Measurements from ENCODE around the gene GUCY1A2.

Gene GUCY1A2

DNA sequence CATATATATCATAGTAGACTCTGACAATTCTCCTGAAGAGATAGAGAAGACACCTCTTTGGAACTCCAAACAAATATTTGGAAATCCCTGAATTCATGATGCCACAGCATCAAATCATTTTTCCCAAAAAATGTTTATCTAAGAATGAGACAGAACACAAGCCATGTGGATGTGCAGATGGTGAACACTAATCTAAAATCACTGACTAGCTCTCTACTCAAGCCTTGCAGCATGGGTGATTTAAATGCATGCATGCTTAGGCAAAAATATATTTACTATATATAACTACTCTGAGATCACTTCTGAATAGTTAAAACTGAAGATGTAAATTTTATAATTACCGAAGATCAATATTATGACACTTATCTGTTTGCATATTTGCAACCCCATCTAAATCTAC is 289.9 kb downstream of the GUCY1A2 start:
- no peak for DNase-seq

DNA sequence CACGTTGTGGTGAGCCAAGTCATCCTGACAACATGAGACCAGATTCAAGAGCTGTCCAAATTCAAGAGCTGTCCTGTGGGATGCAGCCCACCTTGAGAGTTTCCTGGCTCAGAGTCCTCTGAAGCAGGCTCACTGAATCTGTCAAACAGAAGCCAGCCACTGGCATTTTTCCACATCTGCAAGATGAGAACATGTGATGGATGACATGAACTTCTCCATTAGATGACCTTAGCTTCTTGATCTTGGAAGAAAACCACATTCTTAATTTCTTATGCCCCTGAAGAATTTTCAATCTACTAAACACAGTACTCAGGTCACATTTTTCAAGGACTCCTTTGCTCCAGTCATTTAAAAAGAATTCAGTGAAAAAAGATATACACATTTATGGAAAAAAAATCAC is 291.0 kb downstream of the GUCY1A2 start:
- no peak for DNase-seq

DNA sequence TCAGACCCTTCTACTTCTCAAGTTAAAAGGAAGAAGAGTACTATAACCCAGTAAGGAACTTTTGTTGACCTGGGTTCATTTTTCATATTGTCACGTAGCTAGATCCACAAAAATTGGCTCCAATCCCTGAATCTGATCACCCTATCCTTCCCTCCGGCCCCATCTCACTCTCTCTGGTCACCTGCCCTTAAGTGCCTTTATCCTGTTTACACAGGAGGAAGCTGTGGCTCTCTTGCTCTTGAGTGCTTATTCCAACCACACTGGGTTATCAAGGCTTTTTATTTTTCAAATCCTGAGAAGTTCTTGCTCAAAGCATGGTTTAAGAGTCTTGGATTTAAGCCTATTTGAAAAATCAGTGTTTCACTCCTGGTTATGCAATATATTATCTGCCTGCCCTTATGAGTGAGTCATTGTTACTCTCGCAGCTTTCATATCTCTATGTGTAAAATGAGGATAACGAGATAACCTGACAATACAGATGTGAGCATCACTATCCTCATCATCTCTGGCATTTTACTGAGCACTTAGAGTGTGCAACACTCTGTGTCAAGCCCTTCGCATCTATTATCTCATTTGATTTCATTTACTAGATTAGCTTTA is 293.9 kb downstream of the GUCY1A2 start:
- DNase-seq = peak; percentile 58 to 82 (median 66)

DNA sequence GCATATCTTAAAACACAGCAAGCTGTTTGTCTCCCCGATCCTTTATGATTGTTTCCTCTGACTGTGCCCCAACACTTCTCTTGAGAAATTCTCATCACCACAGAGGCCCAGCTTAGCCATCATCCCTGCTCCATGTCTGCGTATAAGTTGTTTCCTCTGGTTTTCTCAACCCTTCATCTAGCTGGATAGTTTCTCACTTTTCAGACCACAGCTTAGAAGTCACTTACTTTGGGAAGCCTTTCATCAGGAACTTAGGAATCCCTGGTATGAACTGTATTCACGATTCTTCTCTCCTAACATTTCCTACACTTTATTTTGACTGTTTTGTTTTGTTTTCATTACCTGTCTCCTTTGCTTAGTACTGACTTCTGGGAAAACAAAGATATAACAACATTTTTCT is 295.2 kb downstream of the GUCY1A2 start:
- DNase-seq = no peak

DNA sequence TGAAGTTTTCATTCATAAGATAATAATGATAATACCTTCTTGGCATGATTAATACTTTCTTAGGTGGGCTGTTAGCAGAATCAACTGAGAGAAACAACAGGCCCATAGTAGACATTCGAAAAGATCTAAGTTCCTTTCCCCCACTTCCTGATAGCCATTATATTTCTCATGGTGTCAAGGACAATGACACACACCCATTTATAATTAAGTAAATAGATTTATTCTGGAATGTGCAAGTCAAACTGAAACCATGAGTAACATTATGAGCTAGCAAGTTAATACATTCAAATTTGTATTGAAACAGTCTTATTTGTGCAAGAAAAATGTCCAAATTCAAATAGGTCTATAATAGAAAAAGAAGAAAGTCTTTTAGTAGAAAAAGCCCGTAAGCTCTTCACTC is 301.1 kb downstream of the GUCY1A2 start:
- no peak for DNase-seq

DNA sequence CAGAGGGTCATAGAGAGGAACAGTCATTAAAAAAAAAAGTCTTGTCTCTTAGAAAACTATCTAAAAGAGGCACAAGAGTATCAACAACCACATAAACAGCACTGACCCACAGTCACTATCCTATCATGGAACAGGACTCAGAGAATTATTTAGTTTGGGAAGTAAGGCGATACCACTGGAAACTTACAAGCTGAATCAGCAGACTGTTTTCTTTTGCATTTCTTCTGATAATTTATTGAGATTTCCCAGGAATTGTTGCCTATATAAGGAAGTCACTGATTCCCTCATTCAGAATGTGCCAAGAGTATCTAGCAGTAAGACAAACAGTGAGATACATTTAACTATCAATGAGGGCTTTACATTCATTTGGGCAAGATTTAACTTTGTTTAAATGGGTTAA is 304.1 kb downstream of the GUCY1A2 start:
- no peak for DNase-seq

DNA sequence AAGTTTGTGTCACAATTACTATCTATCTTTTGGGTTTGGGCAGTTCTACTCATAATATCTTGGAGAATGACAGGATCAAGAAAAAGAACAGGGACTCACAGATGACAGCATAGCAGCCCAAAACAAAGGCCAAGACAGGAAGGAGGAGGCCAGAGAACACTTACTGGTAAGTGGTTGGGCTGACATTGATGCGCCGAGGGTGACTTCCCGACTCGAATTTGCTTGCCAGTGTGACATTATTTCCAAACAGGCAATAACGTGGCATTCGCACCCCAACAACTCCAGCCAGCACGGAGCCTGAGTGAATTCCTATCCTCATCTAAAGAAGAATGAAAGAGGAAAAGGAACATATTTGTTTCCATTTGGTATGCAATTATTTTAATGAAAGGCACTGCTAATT is 309.9 kb downstream of the GUCY1A2 start:
- no peak for DNase-seq

DNA sequence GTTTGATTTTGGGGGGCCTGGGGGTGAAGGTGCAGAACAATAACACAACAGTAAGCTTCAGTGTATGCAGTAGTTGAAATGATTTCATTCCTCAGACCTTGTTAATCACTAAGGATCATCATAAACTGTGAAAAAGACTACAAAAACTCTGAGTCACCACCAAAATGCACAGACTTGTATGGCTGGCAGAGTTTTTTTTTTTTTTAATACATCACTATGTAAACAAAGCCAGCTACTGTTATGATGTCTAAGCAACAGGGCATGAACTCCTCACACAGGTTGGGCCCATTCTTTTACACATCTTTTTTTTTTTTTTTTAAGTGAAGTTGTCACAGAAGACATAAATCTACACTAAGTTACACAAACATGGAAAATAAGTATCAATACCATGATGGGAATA is 311.9 kb downstream of the GUCY1A2 start:
- peak in 1 of 3 experiments; percentile 48 for DNase-seq

DNA sequence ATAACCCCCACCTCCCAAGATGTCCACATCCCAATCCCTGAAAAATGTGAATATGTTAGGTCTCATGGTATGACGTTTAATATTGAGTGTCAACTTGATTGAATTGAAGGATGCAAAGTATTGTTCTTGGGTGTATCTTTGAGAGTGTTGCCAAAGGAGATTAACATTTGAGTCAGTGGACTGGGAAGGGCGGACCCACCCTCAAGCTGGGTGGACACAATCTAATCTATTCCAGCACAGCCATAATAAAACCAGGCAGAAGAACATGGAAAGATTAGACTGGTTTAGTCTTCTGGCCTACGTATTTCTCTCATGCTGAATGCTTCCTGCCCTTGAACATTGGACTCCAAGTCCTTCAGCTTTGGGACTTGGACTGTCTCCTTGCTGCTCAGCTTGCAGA is 315.5 kb downstream of the GUCY1A2 start:
- DNase-seq = no peak

DNA sequence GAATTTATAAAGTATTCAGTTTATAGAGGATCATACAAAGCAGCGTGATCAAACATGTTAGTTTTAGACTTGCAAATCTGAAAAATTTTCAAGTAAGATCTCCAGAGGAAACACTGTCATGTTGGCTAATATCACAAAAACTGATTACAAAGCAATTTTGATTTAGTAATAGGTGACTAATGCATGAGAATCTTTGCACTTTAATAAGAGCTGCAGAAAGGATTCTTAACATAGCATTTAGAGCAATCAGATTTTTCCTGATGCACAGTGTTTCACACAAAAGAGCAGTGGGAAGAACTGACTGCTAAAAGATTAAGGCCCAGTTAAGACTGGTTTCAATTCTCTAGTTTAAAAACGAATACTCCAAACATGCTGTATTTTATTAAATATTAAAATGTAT is 321.2 kb downstream of the GUCY1A2 start:
- DNase-seq = no peak

DNA sequence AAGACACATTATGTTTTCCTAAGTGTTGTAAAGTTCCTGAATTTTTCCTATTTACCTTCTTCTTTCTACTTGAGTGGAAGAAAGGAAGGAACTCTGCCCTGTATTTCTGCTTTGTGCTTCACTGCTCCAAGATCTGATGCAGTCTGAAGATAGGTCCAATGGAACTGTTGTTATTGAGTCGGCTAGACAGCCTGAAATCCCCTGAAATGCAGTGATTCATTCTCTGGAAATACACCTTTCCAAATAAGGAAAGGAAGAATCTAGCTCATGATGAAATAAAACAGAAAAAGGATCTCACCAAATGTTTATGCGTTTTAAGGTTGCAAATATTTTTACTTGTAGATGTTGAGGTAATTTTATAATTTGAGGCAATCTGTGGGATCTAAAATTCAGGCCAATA is 322.8 kb downstream of the GUCY1A2 start:
- DNase-seq = no peak

DNA sequence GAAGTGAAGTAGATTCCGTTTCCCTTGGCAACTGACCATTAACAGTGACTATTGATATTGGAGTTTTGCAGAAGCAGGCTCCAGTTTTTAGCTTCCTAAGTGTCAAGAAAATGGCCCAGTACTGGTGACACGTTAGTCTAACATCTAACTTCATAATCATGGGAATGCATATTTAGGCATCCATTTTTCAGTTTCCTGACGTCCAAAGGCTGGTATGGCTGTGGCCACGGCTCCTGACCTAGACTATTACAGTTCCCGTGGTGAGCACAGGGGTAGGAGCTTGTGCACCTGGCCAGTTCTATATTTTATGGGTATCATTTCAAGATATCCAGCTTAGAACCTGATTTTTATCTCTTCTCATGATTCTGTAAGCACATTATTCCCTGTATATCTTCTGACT is 323.8 kb downstream of the GUCY1A2 start:
- DNase-seq = no peak

DNA sequence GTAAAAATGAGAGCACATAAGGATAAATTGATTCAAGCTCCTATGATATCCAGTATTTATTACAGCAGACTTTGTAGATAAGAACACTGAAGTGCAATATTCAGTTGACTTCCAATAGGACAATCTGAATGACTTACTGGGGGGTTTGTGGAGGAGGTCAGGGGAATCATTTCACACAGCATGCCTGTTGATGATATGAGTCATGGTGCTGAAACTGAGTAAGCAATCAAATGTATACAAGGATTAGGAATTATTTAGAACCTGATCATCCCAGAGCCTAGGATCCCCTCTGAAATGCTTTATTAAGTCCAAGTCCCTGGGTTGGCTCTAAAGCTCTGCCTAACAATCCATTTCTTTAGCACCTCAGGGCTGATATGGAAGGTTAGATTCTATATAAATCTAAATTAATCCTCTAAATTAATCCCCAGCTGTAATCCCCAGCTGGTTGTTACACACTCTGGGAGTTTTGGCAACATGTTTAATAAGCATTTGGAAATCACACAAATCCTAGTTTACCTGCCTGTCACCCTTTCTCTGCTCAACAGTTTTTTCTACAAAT is 326.4 kb downstream of the GUCY1A2 start:
- DNase-seq = no peak

DNA sequence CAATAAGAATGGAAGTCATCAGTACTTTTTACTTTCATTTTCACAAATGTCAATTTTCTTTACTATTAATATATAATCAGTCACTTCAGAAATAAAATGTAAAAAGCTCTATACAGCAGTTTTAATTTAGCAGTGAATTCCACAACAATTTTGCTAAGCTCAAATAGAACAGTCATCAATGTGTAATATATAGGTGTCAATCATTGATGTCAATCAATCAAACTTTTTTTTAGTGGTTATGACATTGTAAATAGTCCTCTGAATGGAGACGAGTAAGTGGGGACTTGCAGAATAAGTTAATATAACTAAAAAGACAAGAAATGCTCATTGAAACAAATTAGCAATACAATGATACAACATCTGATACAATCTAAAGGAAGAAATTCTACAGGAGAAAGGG is 327.4 kb downstream of the GUCY1A2 start:
- no peak for DNase-seq

DNA sequence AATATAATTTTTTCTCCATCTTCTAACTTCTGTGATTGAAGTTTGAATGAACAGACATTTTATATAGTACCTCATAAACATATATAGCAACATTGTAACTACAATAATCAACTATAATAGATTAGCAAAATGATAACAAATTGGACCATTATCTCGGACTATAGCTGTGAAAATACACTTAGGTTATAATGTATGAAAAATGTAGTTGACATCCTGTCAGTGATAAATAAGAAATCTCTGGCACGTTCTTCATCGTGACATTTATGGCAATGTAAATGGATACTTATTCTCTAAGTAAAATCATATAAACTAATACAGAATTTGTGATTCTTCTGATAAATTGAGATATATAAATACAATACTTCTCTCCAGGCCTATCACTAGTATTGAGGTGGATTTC is 333.3 kb downstream of the GUCY1A2 start:
- no peak for DNase-seq

DNA sequence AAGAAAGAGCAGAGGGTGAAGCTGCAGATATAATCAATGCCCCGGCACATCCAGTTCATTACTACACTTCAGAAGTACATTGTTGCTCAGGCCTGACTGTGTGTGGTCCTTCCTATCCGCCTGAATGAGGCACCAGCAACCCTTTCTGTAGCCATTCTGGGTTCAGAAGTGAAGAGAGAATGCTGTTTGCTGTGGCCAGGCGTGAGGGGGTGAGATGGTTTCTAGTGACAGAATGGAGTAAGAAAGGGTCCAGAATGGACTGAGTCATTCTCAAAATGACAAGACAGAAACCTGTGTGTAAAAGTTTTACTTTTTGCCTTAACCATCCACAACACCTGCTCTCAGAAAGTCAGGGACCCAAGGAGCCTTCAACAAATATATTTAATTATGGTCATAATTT is 334.8 kb downstream of the GUCY1A2 start:
- no peak for DNase-seq

DNA sequence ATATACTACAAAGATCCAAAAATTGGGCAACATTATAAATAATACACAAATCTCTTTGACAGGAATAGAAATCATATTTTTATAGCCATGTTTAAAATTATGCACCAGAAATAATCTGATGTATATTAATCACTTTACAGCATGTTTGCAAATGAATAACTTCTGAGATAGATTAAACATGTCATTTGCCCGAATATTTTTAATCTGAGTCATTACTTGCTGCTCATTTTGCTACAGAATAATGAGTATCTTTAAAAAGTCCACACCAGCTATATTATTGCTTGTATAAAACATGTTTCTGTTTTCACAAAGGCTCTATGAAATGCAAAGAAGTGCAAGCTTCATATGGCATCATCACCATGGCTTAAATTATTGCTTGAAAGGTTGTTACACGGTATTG is 336.8 kb downstream of the GUCY1A2 start:
- DNase-seq = no peak

DNA sequence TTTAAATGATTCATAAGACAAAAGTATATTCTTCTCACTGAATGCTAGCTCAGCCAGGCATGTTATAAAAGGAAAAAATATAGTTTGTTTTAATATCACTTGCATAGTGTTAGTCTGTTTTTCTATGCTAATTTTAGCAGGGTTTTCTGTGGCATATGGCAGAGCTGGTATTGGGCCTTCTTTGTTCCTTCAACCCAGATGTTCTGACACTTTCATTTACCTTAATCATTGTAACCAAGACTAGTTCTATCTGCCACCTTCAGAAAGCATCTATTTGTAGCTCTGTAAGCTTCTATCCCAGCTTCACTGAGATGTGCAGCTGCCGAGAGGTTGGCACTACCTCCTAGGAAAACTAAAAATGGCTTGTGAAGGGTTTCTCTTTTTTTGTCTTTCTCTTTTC is 338.7 kb downstream of the GUCY1A2 start:
- DNase-seq = no peak

DNA sequence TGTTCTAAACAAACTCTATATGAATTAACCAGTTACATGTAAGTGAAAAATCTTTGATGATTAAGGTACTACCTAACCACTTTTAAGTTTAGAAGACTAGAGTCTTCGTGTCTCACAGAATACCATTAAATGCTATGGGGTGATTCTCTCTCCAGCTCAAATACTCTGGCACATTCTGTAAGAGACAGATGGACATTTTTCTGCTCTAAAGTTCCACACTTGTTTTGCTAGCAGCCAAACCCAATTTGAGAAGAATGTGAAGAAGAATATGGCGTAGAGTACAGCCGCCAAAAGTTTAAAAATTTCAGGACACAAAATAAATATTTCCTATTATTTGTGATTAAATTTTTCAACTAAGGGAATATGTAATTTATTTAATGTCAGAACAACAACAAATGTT is 339.1 kb downstream of the GUCY1A2 start:
- no peak for DNase-seq

DNA sequence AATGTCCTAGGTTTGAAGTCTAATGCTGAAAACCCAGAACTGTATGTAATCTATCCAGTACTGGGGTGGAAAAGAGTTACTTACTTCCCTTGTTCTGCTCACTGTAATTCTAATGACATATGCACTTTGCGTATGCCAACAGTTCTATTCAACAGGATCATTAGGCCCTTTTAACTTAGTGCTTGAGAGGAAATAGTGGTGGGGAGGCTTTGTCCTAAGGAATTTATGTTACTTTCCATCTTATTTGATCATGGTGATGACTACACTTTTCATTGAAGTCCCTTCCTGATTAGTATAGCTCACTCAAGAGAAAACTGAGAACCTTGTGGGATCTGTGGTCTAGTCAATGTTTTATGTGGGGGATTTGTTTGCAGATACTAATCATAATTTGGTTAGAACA is 348.2 kb downstream of the GUCY1A2 start:
- no peak for DNase-seq

DNA sequence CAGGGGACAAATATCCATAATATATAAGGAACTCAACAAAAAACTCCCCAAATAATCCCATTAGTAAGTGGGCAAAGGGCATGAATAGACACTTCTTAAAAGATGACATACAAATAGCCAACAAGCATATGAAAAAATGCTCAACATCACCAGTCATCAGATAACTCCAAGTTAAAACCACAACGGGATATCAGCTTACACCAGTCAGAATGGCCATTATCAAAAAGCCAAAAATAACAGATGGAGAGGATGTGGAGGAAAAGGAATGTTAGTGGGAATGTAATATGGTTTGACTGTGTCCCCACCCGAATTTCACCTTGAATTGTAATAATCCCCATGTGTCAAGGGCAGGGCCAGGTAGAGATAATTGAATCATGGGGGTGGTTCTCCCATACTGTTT is 350.1 kb downstream of the GUCY1A2 start:
- DNase-seq = no peak

DNA sequence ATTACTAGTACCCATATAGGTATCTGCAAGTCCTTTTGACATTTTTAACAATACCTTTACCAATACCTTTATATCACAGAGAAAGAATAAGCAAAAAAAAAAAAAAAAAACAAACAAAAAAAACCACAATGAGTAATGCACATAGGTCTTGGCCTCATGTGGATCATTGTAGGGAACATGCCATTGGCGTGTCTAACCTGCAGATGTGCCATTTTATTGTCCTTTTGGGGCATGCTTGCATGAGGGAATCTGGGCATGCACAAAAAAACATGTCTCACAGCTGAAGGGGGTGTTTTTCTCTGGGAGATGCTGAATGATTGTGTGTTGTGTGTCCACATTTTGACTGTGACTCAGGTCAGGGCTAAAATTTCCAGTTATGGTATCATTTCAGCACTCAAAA is 361.6 kb downstream of the GUCY1A2 start:
- no peak for DNase-seq

DNA sequence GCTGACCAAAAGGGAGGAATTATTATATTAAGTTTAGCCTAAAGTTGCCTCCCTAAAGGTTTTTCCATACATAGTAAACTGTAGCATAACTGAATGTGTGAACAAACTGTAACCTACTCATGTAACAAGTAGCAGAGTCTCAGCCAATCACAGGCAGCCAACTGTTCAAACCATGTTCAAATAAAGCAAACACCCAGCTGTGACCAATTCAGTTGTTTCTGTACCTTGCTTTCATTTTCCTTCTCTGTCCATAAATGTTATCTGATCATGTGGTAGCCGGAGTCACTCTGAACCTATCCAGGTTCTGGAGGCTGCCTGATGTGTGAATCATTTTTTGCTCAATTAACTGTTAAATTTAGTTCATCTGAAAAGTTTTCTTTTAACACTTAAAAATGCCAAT is 373.5 kb downstream of the GUCY1A2 start:
- peak in 1 of 3 experiments; percentile 18 for DNase-seq

DNA sequence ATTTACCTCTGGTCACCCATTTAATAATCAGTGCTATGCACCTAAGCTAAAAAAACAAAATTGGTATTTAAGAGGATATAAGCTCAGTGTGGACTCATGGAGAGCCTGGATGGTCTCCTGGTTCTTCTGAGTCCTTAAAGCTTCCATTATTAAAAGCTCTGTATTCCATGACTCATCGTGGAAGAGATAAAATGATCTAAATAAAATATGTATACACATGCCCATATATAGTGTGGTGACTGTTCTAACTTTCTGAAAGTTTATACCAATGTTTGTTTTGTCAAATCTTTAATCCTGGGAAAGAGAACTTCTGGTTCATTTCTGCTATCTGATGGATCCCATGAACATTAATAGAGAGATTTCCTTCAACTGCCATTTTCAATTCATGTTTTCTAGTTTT is 375.9 kb downstream of the GUCY1A2 start:
- no peak for DNase-seq

DNA sequence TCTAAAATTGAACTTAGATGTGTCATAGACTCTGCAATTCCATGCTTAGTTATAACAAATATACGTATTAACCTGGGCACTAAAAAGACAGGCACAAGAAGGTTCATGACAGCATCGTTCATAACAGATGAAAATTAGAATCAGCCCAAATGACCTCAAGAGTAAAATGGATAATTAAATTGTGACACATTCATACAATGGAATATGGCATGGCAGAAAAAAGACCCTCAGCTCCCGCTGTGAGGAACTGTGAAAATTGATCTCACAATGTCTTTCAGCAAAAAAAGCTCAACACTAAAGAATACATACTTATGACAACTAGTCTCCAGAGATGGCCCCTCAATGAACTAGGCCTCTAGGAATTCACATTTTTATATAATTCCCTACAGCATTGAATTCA is 386.0 kb downstream of the GUCY1A2 start:
- DNase-seq = no peak

DNA sequence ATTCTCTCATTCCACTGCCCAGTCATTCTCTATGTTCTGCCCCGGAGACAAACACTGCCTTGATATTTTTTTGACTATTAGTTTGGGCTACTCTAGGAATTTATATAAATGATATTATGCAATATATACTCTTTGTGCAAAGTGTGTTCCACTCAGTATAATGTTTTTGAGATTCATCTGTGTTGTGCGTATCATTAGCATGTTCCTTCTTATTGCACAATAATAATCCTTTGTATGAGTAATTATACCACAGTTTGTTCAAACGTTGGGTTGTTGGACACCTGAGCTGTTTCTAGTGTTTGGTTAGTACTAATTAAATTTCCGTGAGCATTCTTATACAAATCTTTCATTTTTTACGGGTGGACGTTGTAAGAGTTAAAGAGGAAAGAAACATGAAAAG is 390.6 kb downstream of the GUCY1A2 start:
- DNase-seq = no peak

Data from NCI-H1417 (cell line).